ENCODE results near the gene IFNAR1.

GRCh38 chr21:33330726-33331125 lies 6.0 kb downstream of the IFNAR1 start:
- TF ChIP-seq, protein P1, sequence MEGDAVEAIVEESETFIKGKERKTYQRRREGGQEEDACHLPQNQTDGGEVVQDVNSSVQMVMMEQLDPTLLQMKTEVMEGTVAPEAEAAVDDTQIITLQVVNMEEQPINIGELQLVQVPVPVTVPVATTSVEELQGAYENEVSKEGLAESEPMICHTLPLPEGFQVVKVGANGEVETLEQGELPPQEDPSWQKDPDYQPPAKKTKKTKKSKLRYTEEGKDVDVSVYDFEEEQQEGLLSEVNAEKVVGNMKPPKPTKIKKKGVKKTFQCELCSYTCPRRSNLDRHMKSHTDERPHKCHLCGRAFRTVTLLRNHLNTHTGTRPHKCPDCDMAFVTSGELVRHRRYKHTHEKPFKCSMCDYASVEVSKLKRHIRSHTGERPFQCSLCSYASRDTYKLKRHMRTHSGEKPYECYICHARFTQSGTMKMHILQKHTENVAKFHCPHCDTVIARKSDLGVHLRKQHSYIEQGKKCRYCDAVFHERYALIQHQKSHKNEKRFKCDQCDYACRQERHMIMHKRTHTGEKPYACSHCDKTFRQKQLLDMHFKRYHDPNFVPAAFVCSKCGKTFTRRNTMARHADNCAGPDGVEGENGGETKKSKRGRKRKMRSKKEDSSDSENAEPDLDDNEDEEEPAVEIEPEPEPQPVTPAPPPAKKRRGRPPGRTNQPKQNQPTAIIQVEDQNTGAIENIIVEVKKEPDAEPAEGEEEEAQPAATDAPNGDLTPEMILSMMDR (IDR thresholded peaks at IDR 0.05), result no peak
- TF ChIP-seq POLR2AphosphoS5 (IDR thresholded peaks at IDR 0.05), result no peak
- no peak for TF ChIP-seq POLR2A (IDR thresholded peaks at IDR 0.05)
- TF ChIP-seq EP300 (IDR thresholded peaks at IDR 0.05), result no peak
